Measurements from ENCODE around the gene UCK2.
A peak's percentile ranks its signal among the peaks of the same experiment; 100 is the strongest.

UCK2 gene

DNA sequence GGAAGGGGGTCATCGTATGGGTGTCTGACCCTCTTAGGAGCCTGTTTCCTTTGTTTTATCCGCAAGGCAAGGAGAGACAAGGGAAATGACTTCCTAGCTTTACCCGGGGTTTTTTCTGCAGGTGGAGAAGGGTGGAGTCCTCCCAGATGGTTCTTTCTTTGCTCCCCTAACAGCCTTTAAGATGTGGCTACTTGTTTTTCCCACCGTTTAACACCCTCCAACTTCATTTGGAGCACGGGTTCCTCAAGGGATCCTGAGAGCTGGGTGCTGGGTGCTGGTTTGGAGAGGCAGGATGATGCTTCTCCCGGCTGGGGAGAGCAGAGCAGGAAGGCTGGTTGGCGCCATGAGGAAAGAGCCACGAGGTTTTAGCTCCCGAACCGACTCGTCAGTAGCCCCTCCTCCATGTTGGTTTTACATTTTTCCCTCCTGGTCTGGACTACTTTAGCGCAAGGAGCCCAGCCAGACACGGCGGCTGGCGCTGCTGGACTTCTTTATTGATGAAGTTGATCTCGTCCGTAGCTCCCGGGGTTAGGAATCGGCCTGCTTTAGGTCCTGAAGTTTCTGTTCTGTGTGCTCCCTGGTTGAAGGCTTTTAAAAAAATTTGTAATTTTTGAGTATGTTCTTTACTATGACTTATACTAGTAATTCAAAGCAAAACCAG is 1.4 kb downstream of the UCK2 start:
- H3K27ac ChIP-seq, result peak overlapping the region; percentile 96
- TF ChIP-seq, protein P1, sequence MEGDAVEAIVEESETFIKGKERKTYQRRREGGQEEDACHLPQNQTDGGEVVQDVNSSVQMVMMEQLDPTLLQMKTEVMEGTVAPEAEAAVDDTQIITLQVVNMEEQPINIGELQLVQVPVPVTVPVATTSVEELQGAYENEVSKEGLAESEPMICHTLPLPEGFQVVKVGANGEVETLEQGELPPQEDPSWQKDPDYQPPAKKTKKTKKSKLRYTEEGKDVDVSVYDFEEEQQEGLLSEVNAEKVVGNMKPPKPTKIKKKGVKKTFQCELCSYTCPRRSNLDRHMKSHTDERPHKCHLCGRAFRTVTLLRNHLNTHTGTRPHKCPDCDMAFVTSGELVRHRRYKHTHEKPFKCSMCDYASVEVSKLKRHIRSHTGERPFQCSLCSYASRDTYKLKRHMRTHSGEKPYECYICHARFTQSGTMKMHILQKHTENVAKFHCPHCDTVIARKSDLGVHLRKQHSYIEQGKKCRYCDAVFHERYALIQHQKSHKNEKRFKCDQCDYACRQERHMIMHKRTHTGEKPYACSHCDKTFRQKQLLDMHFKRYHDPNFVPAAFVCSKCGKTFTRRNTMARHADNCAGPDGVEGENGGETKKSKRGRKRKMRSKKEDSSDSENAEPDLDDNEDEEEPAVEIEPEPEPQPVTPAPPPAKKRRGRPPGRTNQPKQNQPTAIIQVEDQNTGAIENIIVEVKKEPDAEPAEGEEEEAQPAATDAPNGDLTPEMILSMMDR (conservative IDR thresholded peaks at IDR 0.05), result no peak

DNA sequence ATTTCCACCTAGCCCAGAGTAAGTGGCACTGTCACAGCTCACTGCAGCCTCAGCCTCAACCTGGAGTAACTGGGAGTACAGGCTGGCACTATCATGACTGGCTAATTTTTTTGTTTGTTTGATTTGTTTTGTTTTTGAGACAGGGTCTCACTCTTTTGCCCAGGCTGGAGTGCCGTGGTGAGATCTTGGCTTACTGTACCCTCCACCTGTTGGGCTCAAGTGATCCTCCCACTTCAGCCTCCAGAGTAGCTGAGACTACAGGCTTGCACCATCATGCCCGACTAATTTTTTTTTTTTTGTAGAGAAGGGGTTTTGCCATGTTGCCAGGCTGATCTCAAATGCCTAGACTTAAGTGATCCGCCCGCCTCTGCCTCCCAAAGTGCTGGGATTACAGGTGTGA is 2.5 kb downstream of the UCK2 start:
- H3K27ac ChIP-seq, result peak overlapping the region; percentile 96
- TF ChIP-seq, protein P1 (conservative IDR thresholded peaks at IDR 0.05), result no peak

DNA sequence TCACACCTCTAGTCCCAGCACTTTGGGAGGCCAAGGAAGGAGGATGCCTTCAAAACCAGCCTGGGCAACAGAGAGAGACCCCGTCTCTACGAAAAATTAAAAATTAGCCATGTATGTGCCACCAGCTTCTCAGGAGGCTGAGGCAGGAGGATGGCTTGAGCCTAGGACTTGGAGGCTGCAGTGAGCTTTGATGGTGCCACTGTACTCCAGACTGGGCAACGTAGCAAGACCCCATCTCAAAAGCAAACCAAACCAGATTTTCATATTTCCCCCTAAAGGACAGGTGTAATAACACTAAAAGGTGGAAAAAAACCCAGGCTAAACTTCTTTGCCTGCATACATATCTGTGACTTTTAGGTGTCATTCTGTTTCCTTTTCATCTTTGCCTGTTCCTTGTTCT is 3.7 kb downstream of the UCK2 start:
- TF ChIP-seq, protein P1 (conservative IDR thresholded peaks at IDR 0.05), result no peak
- H3K27ac ChIP-seq, result no peak overlapping the region

DNA sequence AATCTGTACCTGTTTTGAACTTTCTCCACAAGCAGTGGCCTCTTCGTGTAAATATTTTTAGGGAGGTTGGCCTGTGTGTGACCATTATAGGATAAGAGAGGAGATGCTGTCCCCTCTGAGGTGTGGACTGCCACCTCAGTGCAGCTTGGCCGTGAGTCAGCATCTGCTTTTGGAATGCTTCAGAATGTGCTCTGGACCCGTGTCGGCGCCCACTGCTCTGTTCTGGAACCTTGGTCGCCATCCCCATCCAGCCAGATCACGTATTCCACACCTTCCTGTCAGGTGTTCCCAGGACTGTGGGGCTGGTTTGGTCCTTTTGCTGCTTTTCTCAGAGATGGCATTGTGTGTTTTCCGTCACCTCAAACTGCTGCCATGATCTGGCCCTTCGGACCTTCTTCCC is 5.5 kb downstream of the UCK2 start:
- no peak overlapping the region; the same call in 1 of the 2 replicates for H3K27ac ChIP-seq
- TF ChIP-seq, protein P1 (conservative IDR thresholded peaks at IDR 0.05), result no peak

DNA sequence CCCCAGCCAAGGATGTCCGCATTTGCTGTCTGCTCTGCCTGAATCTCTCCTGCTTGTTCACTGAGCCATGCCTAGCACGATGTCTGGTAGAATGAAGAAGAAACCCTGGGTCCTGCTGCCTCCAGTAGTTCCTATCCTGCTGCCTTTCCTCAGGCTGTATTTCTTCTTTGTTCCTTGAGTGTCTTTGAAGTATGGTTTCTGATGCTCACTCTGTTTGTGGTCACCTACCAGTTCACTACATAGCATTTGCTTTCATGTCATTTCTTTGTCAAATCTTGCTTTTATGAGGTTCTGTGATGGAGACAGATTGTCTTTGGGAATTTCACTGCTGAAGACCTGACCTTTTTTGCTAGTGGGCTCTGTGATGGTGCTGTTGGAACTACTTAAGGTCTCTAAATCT is 5.9 kb downstream of the UCK2 start:
- TF ChIP-seq, protein P1 (conservative IDR thresholded peaks at IDR 0.05), result no peak
- H3K27ac ChIP-seq, result no peak overlapping the region; the same call in 1 of the 2 replicates

DNA sequence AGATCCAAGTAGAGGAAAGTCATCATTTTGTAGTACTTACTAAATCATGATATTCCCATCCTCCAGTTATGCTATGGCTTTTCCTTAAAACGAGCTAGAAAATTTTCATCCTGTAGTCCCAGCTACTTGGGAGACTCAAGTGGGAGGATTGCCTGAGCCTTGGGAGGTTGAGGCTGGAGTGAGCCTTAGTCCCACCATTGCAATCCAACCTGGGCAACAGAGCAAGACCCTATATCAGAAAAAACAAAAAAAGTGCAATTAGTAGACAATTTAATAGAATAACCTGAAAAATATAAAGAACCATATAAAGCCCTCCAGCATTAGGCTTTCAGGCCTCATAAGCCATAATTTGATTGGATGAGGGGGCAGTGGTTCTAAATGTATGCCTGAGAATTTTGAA is 6.8 kb downstream of the UCK2 start:
- TF ChIP-seq, protein P1 (conservative IDR thresholded peaks at IDR 0.05), result no peak
- H3K27ac ChIP-seq, result no peak overlapping the region

DNA sequence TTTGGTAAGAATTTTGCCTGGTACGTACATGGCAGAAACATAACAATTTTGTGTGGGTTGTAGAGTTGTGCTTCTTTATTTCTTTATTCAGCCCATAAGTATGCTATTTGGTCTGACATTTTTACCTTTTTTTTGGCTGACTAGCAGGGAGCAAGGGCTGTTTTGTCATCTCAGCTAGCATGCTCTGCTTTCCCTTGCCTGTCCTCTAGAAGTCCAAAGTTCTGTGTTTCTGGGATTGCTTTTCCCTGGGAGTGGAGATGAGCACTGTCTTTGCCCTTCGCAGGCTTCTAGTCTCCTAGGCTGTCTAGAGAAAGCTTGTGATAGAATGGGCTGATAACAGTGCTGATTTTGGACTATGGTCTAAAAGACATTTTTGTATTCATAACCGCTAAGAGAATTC is 7.5 kb downstream of the UCK2 start:
- H3K27ac ChIP-seq, result no peak overlapping the region
- TF ChIP-seq, protein P1 (conservative IDR thresholded peaks at IDR 0.05), result no peak
